GM12874 (cell line): ENCODE measurements around the gene BCLAF3.

Experiments
- TF ChIP-seq, protein P1 (sequence below): IDR thresholded peaks from 2 replicates; pipeline ENCODE4 v1.5.1; 2011; ENCODE audit warnings: low read depth, mild to moderate bottlenecking, control low read depth, low read length, moderate library complexity; ENCODE audit not compliant: insufficient read depth

BCLAF3 gene

GRCh38 chrX:19968276-19968675, 22.6 kb downstream of the BCLAF3 start:
- TF ChIP-seq, protein P1, sequence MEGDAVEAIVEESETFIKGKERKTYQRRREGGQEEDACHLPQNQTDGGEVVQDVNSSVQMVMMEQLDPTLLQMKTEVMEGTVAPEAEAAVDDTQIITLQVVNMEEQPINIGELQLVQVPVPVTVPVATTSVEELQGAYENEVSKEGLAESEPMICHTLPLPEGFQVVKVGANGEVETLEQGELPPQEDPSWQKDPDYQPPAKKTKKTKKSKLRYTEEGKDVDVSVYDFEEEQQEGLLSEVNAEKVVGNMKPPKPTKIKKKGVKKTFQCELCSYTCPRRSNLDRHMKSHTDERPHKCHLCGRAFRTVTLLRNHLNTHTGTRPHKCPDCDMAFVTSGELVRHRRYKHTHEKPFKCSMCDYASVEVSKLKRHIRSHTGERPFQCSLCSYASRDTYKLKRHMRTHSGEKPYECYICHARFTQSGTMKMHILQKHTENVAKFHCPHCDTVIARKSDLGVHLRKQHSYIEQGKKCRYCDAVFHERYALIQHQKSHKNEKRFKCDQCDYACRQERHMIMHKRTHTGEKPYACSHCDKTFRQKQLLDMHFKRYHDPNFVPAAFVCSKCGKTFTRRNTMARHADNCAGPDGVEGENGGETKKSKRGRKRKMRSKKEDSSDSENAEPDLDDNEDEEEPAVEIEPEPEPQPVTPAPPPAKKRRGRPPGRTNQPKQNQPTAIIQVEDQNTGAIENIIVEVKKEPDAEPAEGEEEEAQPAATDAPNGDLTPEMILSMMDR: no peak

DNA sequence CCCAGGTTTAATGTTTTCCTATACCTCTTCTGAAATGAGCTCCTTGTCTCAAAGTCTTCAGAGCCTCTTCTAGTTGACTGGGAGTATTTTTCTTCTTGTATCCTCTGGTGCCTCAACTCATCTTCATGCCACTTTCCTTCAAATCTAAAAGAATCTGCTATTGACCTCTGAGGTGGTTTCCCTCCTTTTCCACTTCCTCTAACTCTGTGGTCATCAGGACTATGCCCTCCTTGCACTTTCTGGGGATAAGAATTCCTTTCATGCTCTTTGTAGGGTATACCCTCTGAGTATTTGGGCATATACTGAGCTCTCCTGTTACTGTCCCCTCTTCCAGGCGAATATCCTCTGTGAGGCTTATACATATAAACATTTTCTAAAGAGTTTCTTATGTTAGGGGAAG, 24.8 kb downstream of the BCLAF3 start:
- TF ChIP-seq, protein P1: no peak

DNA sequence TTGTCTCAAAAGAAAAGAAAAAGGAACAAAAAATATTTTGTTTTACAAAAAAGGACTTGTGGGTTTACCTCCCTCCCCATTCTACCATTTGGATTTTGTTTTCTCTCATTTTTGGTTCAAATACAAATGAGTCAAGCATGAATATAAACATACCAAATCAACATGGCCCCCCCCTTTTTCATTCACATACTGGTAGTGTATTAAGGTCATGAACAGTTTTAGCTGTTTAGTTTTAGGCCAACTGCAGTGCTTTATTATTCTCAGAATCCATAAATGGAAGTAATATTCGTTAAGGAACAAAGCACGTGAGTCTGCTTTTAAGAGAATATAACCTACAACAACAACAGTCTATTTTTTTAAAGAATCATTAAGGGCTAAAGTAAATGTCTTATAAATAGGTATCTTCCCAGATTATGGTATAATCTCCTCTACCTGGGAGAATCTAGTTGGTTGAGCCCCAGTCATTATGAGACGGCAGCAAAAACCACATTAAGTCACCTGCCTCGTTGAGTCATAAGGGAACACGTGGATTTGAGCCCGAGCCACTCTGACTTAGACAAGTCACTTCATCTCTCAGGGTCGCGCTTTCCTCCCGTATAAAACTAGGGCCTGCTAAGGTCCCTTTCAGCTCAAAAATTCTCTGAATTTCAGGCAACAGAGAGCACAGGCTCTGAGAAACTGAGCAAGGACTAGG, 26.7 kb downstream of the BCLAF3 start:
- TF ChIP-seq, protein P1: no peak

DNA sequence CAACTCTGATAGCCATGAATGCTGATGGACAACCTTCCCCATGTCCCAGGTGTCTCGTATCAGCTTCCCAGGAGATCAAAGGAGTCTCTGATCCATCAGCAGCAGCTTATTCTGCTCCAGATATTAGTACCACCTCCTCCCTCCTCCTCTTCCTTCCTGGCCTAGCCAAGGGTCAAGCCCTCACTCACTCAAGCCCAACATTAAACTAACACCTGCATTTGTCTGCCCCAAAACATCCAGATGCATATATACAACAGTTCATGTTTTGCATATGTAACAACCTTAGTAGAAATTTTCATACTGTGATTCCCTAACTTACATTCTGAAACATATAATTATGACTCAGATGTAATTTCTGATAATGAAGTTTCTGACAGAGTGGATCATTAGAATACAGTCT, 29.9 kb downstream of the BCLAF3 start:
- TF ChIP-seq, protein P1: no peak

- TF ChIP-seq, protein P1: no peak
Measured at GRCh38 chrX:19958552-19959486, 32.0 kb downstream of the BCLAF3 start.

DNA sequence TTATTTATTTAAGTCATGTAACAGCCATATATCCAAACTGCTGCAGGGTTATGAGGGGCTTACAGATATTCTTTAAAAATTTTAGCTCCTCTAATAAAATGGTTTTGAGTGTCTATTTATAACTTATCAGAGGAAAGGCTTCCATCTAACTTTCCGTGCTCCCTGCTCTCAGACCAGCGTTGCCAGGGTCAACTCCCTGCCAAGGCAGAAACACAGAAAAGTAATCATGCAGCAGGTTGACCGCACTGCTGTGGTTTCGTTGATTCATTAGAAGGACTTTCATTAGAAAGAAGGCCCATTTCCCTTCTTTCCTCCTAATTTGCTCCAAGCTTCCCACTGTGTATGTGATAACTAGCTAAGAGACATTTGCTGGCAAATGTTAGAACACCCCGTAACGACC, 33.9 kb downstream of the BCLAF3 start:
- TF ChIP-seq, protein P1: no peak

GRCh38 chrX:19956306-19956705, 34.6 kb downstream of the BCLAF3 start:
- TF ChIP-seq, protein P1: no peak
